ENCODE data around the gene CCSER1.

Gene CCSER1

GRCh38 chr4:91519155-91519554 is 1392.0 kb downstream of the CCSER1 start:
- no peak for DNase-seq (ENCODE audit: low read depth)
- H3K4me3 ChIP-seq (ENCODE audit: low read length): no peak overlapping the region
- no peak for TF ChIP-seq CTCF (conservative IDR thresholded peaks at IDR 0.05; ENCODE audit: low read depth, low read length)

- no peak overlapping the region for H3K4me3 ChIP-seq (ENCODE audit: low read length)
- no peak for DNase-seq (ENCODE audit: low read depth)
- TF ChIP-seq CTCF (conservative IDR thresholded peaks at IDR 0.05; ENCODE audit: low read depth, low read length): no peak
Measured at GRCh38 chr4:91525621-91526020, 1398.4 kb downstream of the CCSER1 start.

GRCh38 chr4:91527056-91527455 is 1399.9 kb downstream of the CCSER1 start:
- DNase-seq (ENCODE audit: low read depth): peak; percentile 65
- no peak for TF ChIP-seq CTCF (conservative IDR thresholded peaks at IDR 0.05; ENCODE audit: low read depth, low read length)
- H3K4me3 ChIP-seq (ENCODE audit: low read length): no peak overlapping the region

GRCh38 chr4:91567594-91567993 is 1440.4 kb downstream of the CCSER1 start:
- DNase-seq (ENCODE audit: low read depth): no peak
- no peak for TF ChIP-seq CTCF (conservative IDR thresholded peaks at IDR 0.05; ENCODE audit: low read depth, low read length)
- no peak overlapping the region for H3K4me3 ChIP-seq (ENCODE audit: low read length)

GRCh38 chr4:91577864-91578263 is 1450.7 kb downstream of the CCSER1 start:
- no peak for DNase-seq (ENCODE audit: low read depth)
- TF ChIP-seq CTCF (conservative IDR thresholded peaks at IDR 0.05; ENCODE audit: low read depth, low read length): no peak
- no peak overlapping the region for H3K4me3 ChIP-seq (ENCODE audit: low read length)

GRCh38 chr4:91590260-91590659 is 1463.1 kb downstream of the CCSER1 start:
- no peak overlapping the region for H3K4me3 ChIP-seq (ENCODE audit: low read length)
- no peak for TF ChIP-seq CTCF (conservative IDR thresholded peaks at IDR 0.05; ENCODE audit: low read depth, low read length)
- no peak for DNase-seq (ENCODE audit: low read depth)

GRCh38 chr4:91592125-91592524 is 1464.9 kb downstream of the CCSER1 start:
- TF ChIP-seq CTCF (conservative IDR thresholded peaks at IDR 0.05; ENCODE audit: low read depth, low read length): no peak
- DNase-seq (ENCODE audit: low read depth): no peak
- H3K4me3 ChIP-seq (ENCODE audit: low read length): no peak overlapping the region
